SK-N-SH treated with all-trans-retinoic acid at 6 μM for 48 hours (cell line): ENCODE results near the gene NNAT.
A peak's percentile ranks its signal among the peaks of the same experiment; 100 is the strongest.

Source experiments
- ATAC-seq: fragments of 200-7000 bp; cut with Tn5 transposase; 3 replicates; pipeline ENCODE4 v1.9.1; 2020; ENCODE audit warnings: mild to moderate bottlenecking, moderate library complexity
- ARNTL ChIP-seq: fragments of 450-650 bp; formaldehyde crosslinking; IDR thresholded peaks from 2 replicates; pipeline ENCODE4 v1.5.0; 2020; ENCODE audit warnings: low read depth, mild to moderate bottlenecking, moderate library complexity, borderline replicate concordance
- BACH2 ChIP-seq: fragments of 250-450 bp; sonication (Bioruptor Pico); IDR thresholded peaks from 2 replicates; pipeline ENCODE4 v1.9.0; 2021; ENCODE audit warnings: mild to moderate bottlenecking, borderline replicate concordance
- CSDC2 ChIP-seq: fragments of 250-450 bp; sonication (Bioruptor Pico); IDR thresholded peaks from 2 replicates; pipeline ENCODE4 v1.5.0; 2020; ENCODE audit warnings: mild to moderate bottlenecking, moderate library complexity
- ESRRG ChIP-seq: fragments of 250-450 bp; sonication (Bioruptor Pico); IDR thresholded peaks from 2 replicates; pipeline ENCODE4 v1.6.1; 2021; ENCODE audit warnings: mild to moderate bottlenecking
- GLIS3 ChIP-seq: fragments of 250-450 bp; sonication (Bioruptor Pico); IDR thresholded peaks from 2 replicates; pipeline ENCODE4 v1.5.0; 2020; ENCODE audit warnings: mild to moderate bottlenecking, moderate library complexity
- ISL1 ChIP-seq: fragments of 250-450 bp; sonication (Bioruptor Pico); IDR thresholded peaks from 2 replicates; pipeline ENCODE4 v2.1.2; 2022; ENCODE audit warnings: mild to moderate bottlenecking, moderate library complexity
- OSR1 ChIP-seq: fragments of 250-450 bp; sonication (Bioruptor Pico); IDR thresholded peaks from 2 replicates; pipeline ENCODE4 v1.8.0; 2022; ENCODE audit warnings: moderate library complexity, mild to moderate bottlenecking, inconsistent platforms
- RARB ChIP-seq: fragments of 250-450 bp; sonication (Bioruptor Pico); IDR thresholded peaks from 2 replicates; pipeline ENCODE4 v1.8.0; 2021; ENCODE audit warnings: mild to moderate bottlenecking, moderate library complexity
- SNAI2 ChIP-seq: fragments of 250-450 bp; sonication (Bioruptor Pico); IDR thresholded peaks from 2 replicates; pipeline ENCODE4 v1.5.0; 2020; ENCODE audit warnings: mild to moderate bottlenecking, moderate library complexity
- TCF4 ChIP-seq: fragments of 250-450 bp; sonication (Bioruptor Pico); IDR thresholded peaks from 2 replicates; pipeline ENCODE4 v1.8.0; 2021; ENCODE audit warnings: mild to moderate bottlenecking, moderate library complexity, borderline replicate concordance
- ZC3H10 ChIP-seq: fragments of 250-450 bp; sonication (Bioruptor Pico); IDR thresholded peaks from 2 replicates; pipeline ENCODE4 v1.5.1; 2021; ENCODE audit warnings: mild to moderate bottlenecking, moderate library complexity
- ZFP3 ChIP-seq: fragments of 250-450 bp; sonication (Bioruptor Pico); IDR thresholded peaks from 2 replicates; pipeline ENCODE4 v1.5.0; 2020; ENCODE audit warnings: mild to moderate bottlenecking, moderate library complexity
- ZFP30 ChIP-seq: fragments of 450-650 bp; formaldehyde crosslinking; IDR thresholded peaks from 2 replicates; pipeline ENCODE4 v1.5.0; 2022; ENCODE audit warnings: mild to moderate bottlenecking, moderate library complexity
- ZNF565 ChIP-seq: fragments of 450-650 bp; formaldehyde crosslinking; conservative IDR thresholded peaks from 2 replicates; pipeline ENCODE4 v1.5.0; 2020; ENCODE audit warnings: low read depth, mild to moderate bottlenecking, moderate library complexity
- ZNF70 ChIP-seq: fragments of 450-650 bp; formaldehyde crosslinking; IDR thresholded peaks from 2 replicates; pipeline ENCODE4 v1.5.0; 2020; ENCODE audit warnings: mild to moderate bottlenecking, moderate library complexity
- ZNF8 ChIP-seq: fragments of 450-650 bp; formaldehyde crosslinking; IDR thresholded peaks from 2 replicates; pipeline ENCODE4 v1.5.0; 2020; ENCODE audit warnings: mild to moderate bottlenecking, moderate library complexity
- TF ChIP-seq, protein P1 (sequence below): fragments of 250-450 bp; sonication (Bioruptor Pico); IDR thresholded peaks from 2 replicates; pipeline ENCODE4 v1.5.0; 2020; ENCODE audit warnings: mild to moderate bottlenecking, moderate library complexity
- TF ChIP-seq, protein P2 (sequence below): fragments of 250-450 bp; sonication (Bioruptor Pico); IDR thresholded peaks from 2 replicates; pipeline ENCODE4 v1.8.0; 2021; ENCODE audit warnings: low read depth, mild to moderate bottlenecking, moderate library complexity, borderline replicate concordance
- TF ChIP-seq, protein P3 (sequence below): fragments of 250-450 bp; sonication (Bioruptor Pico); IDR thresholded peaks from 2 replicates; pipeline ENCODE4 v1.5.1; 2021; ENCODE audit warnings: mild to moderate bottlenecking, moderate library complexity
- TF ChIP-seq, protein P4 (sequence below): fragments of 250-450 bp; sonication (Bioruptor Pico); IDR thresholded peaks from 2 replicates; pipeline ENCODE4 v1.8.0; 2020; ENCODE audit warnings: mild to moderate bottlenecking, moderate library complexity, borderline replicate concordance
- TF ChIP-seq, protein P5 (sequence below): fragments of 250-450 bp; sonication (Bioruptor Pico); IDR thresholded peaks from 2 replicates; pipeline ENCODE4 v1.5.1; 2020; ENCODE audit warnings: low read depth, mild to moderate bottlenecking, moderate library complexity

Gene NNAT

DNA sequence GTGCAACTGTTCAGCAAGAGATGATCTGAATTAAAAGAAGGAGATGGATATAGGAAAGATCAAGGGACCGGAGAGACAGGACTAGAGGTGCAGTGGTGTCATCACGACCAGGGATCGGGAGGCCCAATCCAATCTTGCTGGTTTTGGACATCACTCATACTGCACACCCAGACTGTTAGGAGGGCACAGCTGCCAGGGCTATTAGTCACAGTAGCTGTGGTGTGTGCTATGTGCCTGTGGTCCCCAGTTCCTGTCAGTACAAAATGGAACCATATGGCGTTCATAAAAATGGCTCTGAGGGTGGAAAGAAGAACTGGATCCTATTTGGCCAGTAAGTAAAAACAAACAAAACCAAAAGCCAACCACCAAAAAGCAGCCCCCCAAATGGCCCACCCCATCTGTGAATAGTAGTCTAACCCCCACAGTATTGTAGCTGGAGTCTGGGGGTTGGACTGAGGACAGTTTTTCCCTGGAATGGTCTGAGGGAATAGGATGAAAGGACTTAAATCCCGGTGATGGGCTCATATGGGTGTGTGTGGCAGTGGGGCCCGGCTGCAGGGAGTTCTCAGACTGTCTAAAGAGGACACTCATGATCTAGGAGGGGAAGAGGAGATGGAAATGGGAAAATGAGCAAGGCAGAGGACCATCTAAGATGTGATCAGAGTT is 9.3 kb upstream of the NNAT start:
- TF ChIP-seq ZNF8 (CRISPR knock-in tag), result no peak
- no peak for TF ChIP-seq ARNTL (CRISPR knock-in tag)
- no peak for TF ChIP-seq ESRRG (CRISPR knock-in tag)
- TF ChIP-seq ISL1 (CRISPR knock-in tag), result no peak
- no peak for TF ChIP-seq ZFP30
- TF ChIP-seq ZC3H10 (CRISPR knock-in tag), result no peak
- no peak for TF ChIP-seq RARB (CRISPR knock-in tag)
- TF ChIP-seq, protein P1, sequence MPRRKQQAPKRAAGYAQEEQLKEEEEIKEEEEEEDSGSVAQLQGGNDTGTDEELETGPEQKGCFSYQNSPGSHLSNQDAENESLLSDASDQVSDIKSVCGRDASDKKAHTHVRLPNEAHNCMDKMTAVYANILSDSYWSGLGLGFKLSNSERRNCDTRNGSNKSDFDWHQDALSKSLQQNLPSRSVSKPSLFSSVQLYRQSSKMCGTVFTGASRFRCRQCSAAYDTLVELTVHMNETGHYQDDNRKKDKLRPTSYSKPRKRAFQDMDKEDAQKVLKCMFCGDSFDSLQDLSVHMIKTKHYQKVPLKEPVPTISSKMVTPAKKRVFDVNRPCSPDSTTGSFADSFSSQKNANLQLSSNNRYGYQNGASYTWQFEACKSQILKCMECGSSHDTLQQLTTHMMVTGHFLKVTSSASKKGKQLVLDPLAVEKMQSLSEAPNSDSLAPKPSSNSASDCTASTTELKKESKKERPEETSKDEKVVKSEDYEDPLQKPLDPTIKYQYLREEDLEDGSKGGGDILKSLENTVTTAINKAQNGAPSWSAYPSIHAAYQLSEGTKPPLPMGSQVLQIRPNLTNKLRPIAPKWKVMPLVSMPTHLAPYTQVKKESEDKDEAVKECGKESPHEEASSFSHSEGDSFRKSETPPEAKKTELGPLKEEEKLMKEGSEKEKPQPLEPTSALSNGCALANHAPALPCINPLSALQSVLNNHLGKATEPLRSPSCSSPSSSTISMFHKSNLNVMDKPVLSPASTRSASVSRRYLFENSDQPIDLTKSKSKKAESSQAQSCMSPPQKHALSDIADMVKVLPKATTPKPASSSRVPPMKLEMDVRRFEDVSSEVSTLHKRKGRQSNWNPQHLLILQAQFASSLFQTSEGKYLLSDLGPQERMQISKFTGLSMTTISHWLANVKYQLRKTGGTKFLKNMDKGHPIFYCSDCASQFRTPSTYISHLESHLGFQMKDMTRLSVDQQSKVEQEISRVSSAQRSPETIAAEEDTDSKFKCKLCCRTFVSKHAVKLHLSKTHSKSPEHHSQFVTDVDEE (CRISPR knock-in tag), result no peak
- TF ChIP-seq BACH2, result no peak
- TF ChIP-seq TCF4 (CRISPR knock-in tag), result no peak
- TF ChIP-seq ZNF70 (CRISPR knock-in tag), result no peak
- no peak for TF ChIP-seq CSDC2 (CRISPR knock-in tag)
- TF ChIP-seq, protein P2, sequence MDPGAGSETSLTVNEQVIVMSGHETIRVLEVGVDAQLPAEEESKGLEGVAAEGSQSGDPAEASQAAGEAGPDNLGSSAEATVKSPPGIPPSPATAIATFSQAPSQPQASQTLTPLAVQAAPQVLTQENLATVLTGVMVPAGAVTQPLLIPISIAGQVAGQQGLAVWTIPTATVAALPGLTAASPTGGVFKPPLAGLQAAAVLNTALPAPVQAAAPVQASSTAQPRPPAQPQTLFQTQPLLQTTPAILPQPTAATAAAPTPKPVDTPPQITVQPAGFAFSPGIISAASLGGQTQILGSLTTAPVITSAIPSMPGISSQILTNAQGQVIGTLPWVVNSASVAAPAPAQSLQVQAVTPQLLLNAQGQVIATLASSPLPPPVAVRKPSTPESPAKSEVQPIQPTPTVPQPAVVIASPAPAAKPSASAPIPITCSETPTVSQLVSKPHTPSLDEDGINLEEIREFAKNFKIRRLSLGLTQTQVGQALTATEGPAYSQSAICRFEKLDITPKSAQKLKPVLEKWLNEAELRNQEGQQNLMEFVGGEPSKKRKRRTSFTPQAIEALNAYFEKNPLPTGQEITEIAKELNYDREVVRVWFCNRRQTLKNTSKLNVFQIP (CRISPR knock-in tag), result no peak
- TF ChIP-seq ZFP3 (CRISPR knock-in tag), result no peak
- TF ChIP-seq, protein P3, sequence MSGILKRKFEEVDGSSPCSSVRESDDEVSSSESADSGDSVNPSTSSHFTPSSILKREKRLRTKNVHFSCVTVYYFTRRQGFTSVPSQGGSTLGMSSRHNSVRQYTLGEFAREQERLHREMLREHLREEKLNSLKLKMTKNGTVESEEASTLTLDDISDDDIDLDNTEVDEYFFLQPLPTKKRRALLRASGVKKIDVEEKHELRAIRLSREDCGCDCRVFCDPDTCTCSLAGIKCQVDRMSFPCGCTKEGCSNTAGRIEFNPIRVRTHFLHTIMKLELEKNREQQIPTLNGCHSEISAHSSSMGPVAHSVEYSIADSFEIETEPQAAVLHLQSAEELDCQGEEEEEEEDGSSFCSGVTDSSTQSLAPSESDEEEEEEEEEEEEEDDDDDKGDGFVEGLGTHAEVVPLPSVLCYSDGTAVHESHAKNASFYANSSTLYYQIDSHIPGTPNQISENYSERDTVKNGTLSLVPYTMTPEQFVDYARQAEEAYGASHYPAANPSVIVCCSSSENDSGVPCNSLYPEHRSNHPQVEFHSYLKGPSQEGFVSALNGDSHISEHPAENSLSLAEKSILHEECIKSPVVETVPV (CRISPR knock-in tag), result no peak
- no peak for TF ChIP-seq OSR1 (CRISPR knock-in tag)
- TF ChIP-seq ZNF565 (CRISPR knock-in tag), result no peak
- no peak for TF ChIP-seq SNAI2 (CRISPR knock-in tag)
- peak; percentile 91 for ATAC-seq

DNA sequence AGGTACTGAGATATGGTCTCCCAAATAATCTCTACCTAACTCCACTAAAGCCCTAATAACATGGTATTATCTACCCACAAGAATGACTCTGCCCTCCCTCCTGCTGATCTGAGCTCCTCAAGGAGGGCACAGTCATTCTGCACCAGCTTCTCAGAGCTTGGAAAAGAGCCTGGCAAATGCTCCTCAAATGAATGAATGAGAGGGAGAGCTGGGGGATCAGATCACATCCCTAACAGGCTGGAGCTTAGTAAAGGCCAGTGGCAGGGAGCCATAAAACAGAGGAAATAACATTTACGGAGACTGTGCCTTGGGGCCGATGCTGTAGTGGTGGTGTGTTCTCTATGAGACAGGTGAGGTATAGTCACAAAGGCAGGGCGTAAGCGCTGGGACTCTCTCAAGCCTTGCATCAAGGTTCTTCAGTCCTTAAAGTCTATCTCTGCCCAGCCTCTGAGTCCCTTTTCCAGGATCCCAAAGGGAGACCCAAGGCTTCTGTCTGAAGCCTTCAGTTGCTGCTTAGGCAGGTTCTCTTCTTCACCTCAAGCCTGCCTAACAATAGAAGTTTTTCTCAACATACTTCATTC is 7.2 kb upstream of the NNAT start:
- TF ChIP-seq OSR1 (CRISPR knock-in tag) (no peak), GLIS3 (CRISPR knock-in tag) (no peak), CSDC2 (CRISPR knock-in tag) (no peak), RARB (CRISPR knock-in tag) (no peak), ISL1 (CRISPR knock-in tag) (no peak), TCF4 (CRISPR knock-in tag) (no peak), ARNTL (CRISPR knock-in tag) (no peak)
- TF ChIP-seq, protein P4, sequence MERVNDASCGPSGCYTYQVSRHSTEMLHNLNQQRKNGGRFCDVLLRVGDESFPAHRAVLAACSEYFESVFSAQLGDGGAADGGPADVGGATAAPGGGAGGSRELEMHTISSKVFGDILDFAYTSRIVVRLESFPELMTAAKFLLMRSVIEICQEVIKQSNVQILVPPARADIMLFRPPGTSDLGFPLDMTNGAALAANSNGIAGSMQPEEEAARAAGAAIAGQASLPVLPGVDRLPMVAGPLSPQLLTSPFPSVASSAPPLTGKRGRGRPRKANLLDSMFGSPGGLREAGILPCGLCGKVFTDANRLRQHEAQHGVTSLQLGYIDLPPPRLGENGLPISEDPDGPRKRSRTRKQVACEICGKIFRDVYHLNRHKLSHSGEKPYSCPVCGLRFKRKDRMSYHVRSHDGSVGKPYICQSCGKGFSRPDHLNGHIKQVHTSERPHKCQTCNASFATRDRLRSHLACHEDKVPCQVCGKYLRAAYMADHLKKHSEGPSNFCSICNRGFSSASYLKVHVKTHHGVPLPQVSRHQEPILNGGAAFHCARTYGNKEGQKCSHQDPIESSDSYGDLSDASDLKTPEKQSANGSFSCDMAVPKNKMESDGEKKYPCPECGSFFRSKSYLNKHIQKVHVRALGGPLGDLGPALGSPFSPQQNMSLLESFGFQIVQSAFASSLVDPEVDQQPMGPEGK, result no peak
- TF ChIP-seq, protein P2 (CRISPR knock-in tag), result no peak
- TF ChIP-seq, all 23 proteins: peak for 0
- ATAC-seq, result no peak

DNA sequence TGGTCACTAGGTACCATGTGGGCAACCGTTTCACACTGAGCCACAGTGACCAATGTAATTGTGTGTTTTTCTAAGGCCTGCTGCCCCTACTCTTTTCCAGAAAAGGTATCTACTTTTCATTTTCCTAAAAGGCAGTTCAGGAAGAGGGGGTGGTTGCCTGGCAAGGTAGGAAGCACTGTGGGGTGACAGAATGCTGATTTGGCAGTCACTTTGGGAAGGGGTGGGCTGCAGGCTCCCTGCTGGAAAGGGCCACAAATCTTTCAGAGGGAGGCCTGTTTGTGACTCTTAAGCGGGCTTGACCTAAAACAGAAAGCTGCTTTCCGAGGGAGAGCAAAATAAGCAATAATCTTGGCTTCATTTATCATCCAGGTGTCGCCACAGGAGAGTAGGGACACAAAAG is 5.2 kb upstream of the NNAT start:
- ATAC-seq, result no peak
- TF ChIP-seq RARB (CRISPR knock-in tag), result no peak
- no peak for TF ChIP-seq SNAI2 (CRISPR knock-in tag)
- TF ChIP-seq, protein P5, sequence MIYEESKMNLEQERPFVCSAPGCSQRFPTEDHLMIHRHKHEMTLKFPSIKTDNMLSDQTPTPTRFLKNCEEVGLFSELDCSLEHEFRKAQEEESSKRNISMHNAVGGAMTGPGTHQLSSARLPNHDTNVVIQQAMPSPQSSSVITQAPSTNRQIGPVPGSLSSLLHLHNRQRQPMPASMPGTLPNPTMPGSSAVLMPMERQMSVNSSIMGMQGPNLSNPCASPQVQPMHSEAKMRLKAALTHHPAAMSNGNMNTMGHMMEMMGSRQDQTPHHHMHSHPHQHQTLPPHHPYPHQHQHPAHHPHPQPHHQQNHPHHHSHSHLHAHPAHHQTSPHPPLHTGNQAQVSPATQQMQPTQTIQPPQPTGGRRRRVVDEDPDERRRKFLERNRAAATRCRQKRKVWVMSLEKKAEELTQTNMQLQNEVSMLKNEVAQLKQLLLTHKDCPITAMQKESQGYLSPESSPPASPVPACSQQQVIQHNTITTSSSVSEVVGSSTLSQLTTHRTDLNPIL, result no peak
- no peak for TF ChIP-seq ZC3H10 (CRISPR knock-in tag)
- no peak for TF ChIP-seq ZFP30
- TF ChIP-seq ARNTL (CRISPR knock-in tag), result no peak
- TF ChIP-seq, protein P4, result no peak
- TF ChIP-seq GLIS3 (CRISPR knock-in tag), result no peak
- TF ChIP-seq ESRRG (CRISPR knock-in tag), result no peak
- TF ChIP-seq, protein P3 (CRISPR knock-in tag), result no peak
